A549 (cell line): ENCODE measurements around the gene DISP1.

Experiments
- CEBPB ChIP-seq, 2 experiments: fragments of >200 bp in 1 of 2; sonication (Bioruptor Twin) in 1 of 2; formaldehyde crosslinking in 1 of 2; IDR thresholded peaks; 2 replicates each; pipeline ENCODE4 v1.6.1; 2012 to 2016
- EP300 ChIP-seq, 2 experiments: fragments of >200 bp; sonication (Bioruptor Twin); formaldehyde crosslinking; IDR thresholded peaks; 2 replicates in 1 of 2; 3 replicates in 1 of 2; pipeline ENCODE4 v1.6.1; 2016 to 2017
- ESRRA ChIP-seq: fragments of 150-350 bp; IDR thresholded peaks from 2 replicates; pipeline ENCODE4 v1.6.1; 2014; ENCODE audit warnings: mild to moderate bottlenecking, low read length, borderline replicate concordance
- HDAC2 ChIP-seq: fragments of 200-600 bp; sonication (generic); IDR thresholded peaks from 2 replicates; pipeline ENCODE4 v1.6.1; 2016
- JUN ChIP-seq, 2 experiments: fragments of >200 bp; sonication (Bioruptor Twin); formaldehyde crosslinking; IDR thresholded peaks; 2 replicates in 1 of 2; 3 replicates in 1 of 2; pipeline ENCODE4 v1.6.1; 2016 to 2017
- NR3C1 ChIP-seq: fragments of >200 bp; sonication (Bioruptor Twin); formaldehyde crosslinking; IDR thresholded peaks from 3 replicates; pipeline ENCODE4 v1.6.1; 2017
- POLR2A ChIP-seq: IDR thresholded peaks from 2 replicates; pipeline ENCODE4 v1.6.1; 2012; ENCODE audit warnings: mild to moderate bottlenecking, low read length
- RFX5 ChIP-seq: fragments of 450-650 bp; IDR thresholded peaks from 2 replicates; pipeline ENCODE4 v1.7.1; 2014; ENCODE audit warnings: antibody characterized with exemption, mild to moderate bottlenecking, moderate library complexity
- TF ChIP-seq, protein P1 (sequence below): fragments of >200 bp; sonication (Bioruptor Twin); formaldehyde crosslinking; IDR thresholded peaks from 3 replicates; pipeline ENCODE4 v1.5.1; 2016
- TF ChIP-seq, protein P2 (sequence below): fragments of 150-350 bp; IDR thresholded peaks from 2 replicates; pipeline ENCODE4 v1.6.1; 2014; ENCODE audit warnings: low read depth, mild to moderate bottlenecking, low read length
- TF ChIP-seq, protein P3 (sequence below): fragments of 200-600 bp; sonication (generic); IDR thresholded peaks from 2 replicates; pipeline ENCODE4 v1.6.1; 2016; ENCODE audit warnings: antibody characterized with exemption, mild to moderate bottlenecking, moderate library complexity
- TF ChIP-seq, protein P4 (sequence below): fragments of 450-650 bp; IDR thresholded peaks from 2 replicates; pipeline ENCODE4 v1.6.1; 2014; ENCODE audit warnings: antibody characterized with exemption

DNA sequence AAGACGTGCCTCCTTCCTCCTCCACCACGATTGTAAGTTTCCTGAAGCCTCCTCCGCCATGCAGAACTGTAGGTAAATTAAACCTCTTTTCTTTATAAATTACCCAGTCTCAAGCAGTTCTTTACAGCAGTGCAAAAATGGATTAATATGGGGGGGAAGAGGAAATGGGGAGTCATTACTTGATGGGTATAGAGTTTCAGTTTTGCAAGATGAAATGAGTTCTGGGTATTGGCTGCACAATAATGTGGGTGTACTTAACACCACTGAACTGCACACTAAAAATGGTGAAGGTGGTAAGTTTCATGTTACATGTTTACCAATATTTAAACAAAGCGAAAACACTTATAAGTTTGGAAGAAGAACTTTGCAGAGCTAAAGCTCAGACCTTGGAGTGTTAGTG lies 24.3 kb upstream of the DISP1 start:
- TF ChIP-seq POLR2A (no peak), NR3C1 (no peak), EP300 (IDR thresholded peaks at IDR 0.05) (no peak), HDAC2 (no peak), RFX5 (no peak), ESRRA (no peak), JUN (IDR thresholded peaks at IDR 0.05) (no peak), CEBPB (IDR thresholded peaks at IDR 0.05) (no peak)
- TF ChIP-seq, protein P1, sequence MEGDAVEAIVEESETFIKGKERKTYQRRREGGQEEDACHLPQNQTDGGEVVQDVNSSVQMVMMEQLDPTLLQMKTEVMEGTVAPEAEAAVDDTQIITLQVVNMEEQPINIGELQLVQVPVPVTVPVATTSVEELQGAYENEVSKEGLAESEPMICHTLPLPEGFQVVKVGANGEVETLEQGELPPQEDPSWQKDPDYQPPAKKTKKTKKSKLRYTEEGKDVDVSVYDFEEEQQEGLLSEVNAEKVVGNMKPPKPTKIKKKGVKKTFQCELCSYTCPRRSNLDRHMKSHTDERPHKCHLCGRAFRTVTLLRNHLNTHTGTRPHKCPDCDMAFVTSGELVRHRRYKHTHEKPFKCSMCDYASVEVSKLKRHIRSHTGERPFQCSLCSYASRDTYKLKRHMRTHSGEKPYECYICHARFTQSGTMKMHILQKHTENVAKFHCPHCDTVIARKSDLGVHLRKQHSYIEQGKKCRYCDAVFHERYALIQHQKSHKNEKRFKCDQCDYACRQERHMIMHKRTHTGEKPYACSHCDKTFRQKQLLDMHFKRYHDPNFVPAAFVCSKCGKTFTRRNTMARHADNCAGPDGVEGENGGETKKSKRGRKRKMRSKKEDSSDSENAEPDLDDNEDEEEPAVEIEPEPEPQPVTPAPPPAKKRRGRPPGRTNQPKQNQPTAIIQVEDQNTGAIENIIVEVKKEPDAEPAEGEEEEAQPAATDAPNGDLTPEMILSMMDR: no peak
- TF ChIP-seq, protein P2, sequence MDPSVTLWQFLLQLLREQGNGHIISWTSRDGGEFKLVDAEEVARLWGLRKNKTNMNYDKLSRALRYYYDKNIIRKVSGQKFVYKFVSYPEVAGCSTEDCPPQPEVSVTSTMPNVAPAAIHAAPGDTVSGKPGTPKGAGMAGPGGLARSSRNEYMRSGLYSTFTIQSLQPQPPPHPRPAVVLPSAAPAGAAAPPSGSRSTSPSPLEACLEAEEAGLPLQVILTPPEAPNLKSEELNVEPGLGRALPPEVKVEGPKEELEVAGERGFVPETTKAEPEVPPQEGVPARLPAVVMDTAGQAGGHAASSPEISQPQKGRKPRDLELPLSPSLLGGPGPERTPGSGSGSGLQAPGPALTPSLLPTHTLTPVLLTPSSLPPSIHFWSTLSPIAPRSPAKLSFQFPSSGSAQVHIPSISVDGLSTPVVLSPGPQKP: no peak
- TF ChIP-seq, protein P3, sequence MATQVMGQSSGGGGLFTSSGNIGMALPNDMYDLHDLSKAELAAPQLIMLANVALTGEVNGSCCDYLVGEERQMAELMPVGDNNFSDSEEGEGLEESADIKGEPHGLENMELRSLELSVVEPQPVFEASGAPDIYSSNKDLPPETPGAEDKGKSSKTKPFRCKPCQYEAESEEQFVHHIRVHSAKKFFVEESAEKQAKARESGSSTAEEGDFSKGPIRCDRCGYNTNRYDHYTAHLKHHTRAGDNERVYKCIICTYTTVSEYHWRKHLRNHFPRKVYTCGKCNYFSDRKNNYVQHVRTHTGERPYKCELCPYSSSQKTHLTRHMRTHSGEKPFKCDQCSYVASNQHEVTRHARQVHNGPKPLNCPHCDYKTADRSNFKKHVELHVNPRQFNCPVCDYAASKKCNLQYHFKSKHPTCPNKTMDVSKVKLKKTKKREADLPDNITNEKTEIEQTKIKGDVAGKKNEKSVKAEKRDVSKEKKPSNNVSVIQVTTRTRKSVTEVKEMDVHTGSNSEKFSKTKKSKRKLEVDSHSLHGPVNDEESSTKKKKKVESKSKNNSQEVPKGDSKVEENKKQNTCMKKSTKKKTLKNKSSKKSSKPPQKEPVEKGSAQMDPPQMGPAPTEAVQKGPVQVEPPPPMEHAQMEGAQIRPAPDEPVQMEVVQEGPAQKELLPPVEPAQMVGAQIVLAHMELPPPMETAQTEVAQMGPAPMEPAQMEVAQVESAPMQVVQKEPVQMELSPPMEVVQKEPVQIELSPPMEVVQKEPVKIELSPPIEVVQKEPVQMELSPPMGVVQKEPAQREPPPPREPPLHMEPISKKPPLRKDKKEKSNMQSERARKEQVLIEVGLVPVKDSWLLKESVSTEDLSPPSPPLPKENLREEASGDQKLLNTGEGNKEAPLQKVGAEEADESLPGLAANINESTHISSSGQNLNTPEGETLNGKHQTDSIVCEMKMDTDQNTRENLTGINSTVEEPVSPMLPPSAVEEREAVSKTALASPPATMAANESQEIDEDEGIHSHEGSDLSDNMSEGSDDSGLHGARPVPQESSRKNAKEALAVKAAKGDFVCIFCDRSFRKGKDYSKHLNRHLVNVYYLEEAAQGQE: no peak
- TF ChIP-seq, protein P4, sequence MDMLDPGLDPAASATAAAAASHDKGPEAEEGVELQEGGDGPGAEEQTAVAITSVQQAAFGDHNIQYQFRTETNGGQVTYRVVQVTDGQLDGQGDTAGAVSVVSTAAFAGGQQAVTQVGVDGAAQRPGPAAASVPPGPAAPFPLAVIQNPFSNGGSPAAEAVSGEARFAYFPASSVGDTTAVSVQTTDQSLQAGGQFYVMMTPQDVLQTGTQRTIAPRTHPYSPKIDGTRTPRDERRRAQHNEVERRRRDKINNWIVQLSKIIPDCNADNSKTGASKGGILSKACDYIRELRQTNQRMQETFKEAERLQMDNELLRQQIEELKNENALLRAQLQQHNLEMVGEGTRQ: no peak
